ENCODE data around the gene RABAC1. TPM values are rescaled to one million over a fixed set of nuclear protein-coding genes. Genes with fewer than 3 reads are reported as not detected.
A peak's percentile ranks its signal among the peaks of the same experiment; 100 is the strongest.

The RABAC1 gene
- total and polyA plus RNA-seq, 2 of the 8 experiments (the other 6 are each of a cell fraction or from before 2014, with no cell fraction given): 124 to 439 TPM

DNA sequence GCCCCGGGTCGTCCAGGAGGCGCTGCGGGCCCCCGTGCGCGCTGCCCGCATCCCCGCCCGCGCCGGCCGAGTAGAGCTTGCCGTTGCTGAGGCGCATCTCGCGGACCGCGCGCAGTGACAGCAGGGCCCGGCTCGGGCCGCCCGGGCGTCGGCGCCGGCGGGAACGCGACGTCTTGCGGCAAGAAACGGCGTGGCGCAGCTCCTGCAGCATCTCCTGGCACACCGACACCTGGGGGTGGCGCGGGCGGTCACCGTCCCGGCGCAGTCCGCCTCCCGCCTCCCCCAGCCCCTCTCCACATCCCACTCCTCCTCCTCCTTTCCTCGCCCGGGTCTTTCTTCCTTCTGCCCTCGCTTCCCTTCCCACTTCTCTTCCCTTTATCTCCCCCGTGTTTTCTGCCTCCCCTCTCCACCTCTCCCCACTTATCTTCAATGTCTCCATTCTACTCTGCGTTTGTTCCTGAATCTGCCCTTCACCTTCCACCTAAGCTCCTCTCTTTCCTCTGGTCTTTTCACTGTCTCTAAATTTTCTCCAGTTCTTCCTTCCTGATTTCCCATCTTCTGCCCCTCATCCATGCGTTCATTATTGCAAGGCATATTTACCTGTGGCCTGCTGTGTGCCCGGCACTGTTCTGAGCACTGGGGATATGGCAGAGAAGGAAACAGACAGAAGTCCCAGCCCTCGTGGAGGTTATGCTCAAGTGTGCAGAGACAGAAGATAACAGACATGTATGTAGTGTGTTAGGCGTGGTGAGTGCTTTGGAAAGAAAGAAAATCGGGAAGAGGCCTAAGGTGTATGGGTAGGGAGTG, 40.2 kb upstream of the RABAC1 start:
- H3K27ac ChIP-seq (ENCODE audit: low read depth, low read length): no peak overlapping the region
- no peak overlapping the region for H2BK120ac ChIP-seq (replicated peaks; ENCODE audit: low read depth, low read length)
- H2BK12ac ChIP-seq (ENCODE audit: low read depth, low read length): no peak overlapping the region; the same call in 1 of the 2 replicates
- H3K27me3 ChIP-seq (replicated peaks in 1 of 4; ENCODE audit: control insufficient read depth in 3 of 4, extremely low read depth in 1 of 4, insufficient read depth in 3 of 4, low read length in 3 of 4): peaks cover 13 to 65% (median 56%) of the 10 kb centered on the region in 4 experiments
- H2BK15ac ChIP-seq (ENCODE audit: low read length): no peak overlapping the region
- H3K9ac ChIP-seq (replicated peaks in 1 of 4; ENCODE audit: extremely low read depth in 1 of 4, low read depth in 3 of 4, low read length in 3 of 4): no peak overlapping the region
- ChIA-PET POLR2A (ENCODE audit: partially characterized antibody) (interaction anchor here (1.0 to 1.6 kb wide), 3 partner anchors 11 to 21 kb away, joined by 3 to 6 read pairs (median 6); no protein-coding TSS in a partner anchor), CTCF (ENCODE audit: partially characterized antibody) (interaction anchor here (0.7 to 3.5 kb wide), 10 partner anchors 12 to 421 kb away, joined by 3 to 27 read pairs (median 3); no protein-coding TSS in a partner anchor)
- H3K4ac ChIP-seq (replicated peaks; ENCODE audit: insufficient read length, low read depth, low read length): no peak overlapping the region
- peaks cover 9 to 23% of the 10 kb centered on the region in 2 experiments for H4K20me1 ChIP-seq (replicated peaks in 1 of 2; ENCODE audit: control insufficient read depth in 1 of 2, insufficient read depth in 2 of 2, low read length in 2 of 2)
- no peak overlapping the region for H4K91ac ChIP-seq (replicated peaks; ENCODE audit: insufficient read length, low read length)
- no peak overlapping the region for H2AK5ac ChIP-seq (ENCODE audit: low read depth, low read length)
- WGBS, 2 experiments (ENCODE audit: extremely low coverage in 1 of 2, insufficient coverage in 1 of 2, insufficient read length in 1 of 2, insufficient replicate concordance in 2 of 2, low coverage in 1 of 2, low lambda C conversion rate in 2 of 2, missing lambda C conversion rate in 1 of 2): 59% methylated on average over 10 of the region's 55 CpGs; no CpG with 5 or more reads in 1 of the 2 experiments
- H3K18ac ChIP-seq (ENCODE audit: extremely low read depth, low read length): no peak overlapping the region
- FAIRE-seq (no peak), DNase-seq (ENCODE audit: low read depth in 1 of 2, low spot score in 2 of 2) (peak in 1 of 2 experiments; percentile 78)
- H3K36me3 ChIP-seq (ENCODE audit: control insufficient read depth in 2 of 4, insufficient read depth in 4 of 4, low read length in 3 of 4): no peaks in the 10 kb centered on the region; a peak in 2 of 8 replicates
- no peak overlapping the region for H4K5ac ChIP-seq (ENCODE audit: insufficient read length, low read depth, low read length)
- H3K9me3 ChIP-seq (ENCODE audit: insufficient read depth in 2 of 2, low read depth in 1 of 2, low read length in 1 of 2): no peaks in the 10 kb centered on the region
- H3K79me1 ChIP-seq (ENCODE audit: low read depth, low read length): no peaks in the 10 kb centered on the region
- no peak overlapping the region for H2AFZ ChIP-seq (ENCODE audit: low read length)
- H2BK20ac ChIP-seq (ENCODE audit: low read length): no peak overlapping the region
- peak overlapping the region; percentile 78 to 79 for H3K4me2 ChIP-seq (ENCODE audit: insufficient read depth in 1 of 2, low read depth in 2 of 2, low read length in 2 of 2)
- peaks cover 9% of the 10 kb centered on the region; the same call in 1 of the 2 replicates for H3K23me2 ChIP-seq (ENCODE audit: low read depth, low read length)
- peak overlapping the region in 2 of 4 experiments; percentile 13 to 39; a peak in 4 of 8 replicates for H3K4me3 ChIP-seq (ENCODE audit: extremely low read depth in 1 of 4, insufficient read depth in 2 of 4, low read depth in 3 of 4, low read length in 4 of 4)
- H3K23ac ChIP-seq (ENCODE audit: insufficient read length): no peak overlapping the region
- no peak overlapping the region for H4K8ac ChIP-seq (ENCODE audit: extremely low read depth, insufficient read depth, low read length)
- H3K79me2 ChIP-seq (ENCODE audit: control insufficient read depth in 1 of 2, insufficient read depth in 2 of 2, low read length in 2 of 2): no peaks in the 10 kb centered on the region
- no peak overlapping the region for H2BK5ac ChIP-seq (ENCODE audit: low read depth, low read length)
- H3K14ac ChIP-seq (ENCODE audit: insufficient read length): no peak overlapping the region
- peaks cover 0 to 22% (median 5%) of the 10 kb centered on the region in 4 experiments; a peak in 5 of 7 replicates for H3K4me1 ChIP-seq (replicated peaks in 1 of 4; ENCODE audit: control insufficient read depth in 3 of 4, insufficient read depth in 4 of 4, low read length in 3 of 4)
- no peak overlapping the region for H3K56ac ChIP-seq (replicated peaks; ENCODE audit: insufficient read length, low read depth, low read length)
- TF ChIP-seq, protein P1, sequence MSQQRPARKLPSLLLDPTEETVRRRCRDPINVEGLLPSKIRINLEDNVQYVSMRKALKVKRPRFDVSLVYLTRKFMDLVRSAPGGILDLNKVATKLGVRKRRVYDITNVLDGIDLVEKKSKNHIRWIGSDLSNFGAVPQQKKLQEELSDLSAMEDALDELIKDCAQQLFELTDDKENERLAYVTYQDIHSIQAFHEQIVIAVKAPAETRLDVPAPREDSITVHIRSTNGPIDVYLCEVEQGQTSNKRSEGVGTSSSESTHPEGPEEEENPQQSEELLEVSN (IDR thresholded peaks at IDR 0.05): peak; percentile 78
- TF ChIP-seq JUND (IDR thresholded peaks at IDR 0.05; ENCODE audit: low read length) (no peak), SP1 (IDR thresholded peaks at IDR 0.05; ENCODE audit: low read depth, low read length) (no peak), KDM4A (IDR thresholded peaks at IDR 0.05; ENCODE audit: low read depth, low read length, severe bottlenecking) (no peak), CBX8 (IDR thresholded peaks at IDR 0.05; ENCODE audit: borderline replicate concordance, low read depth, low read length) (no peak), POLR2AphosphoS5 (IDR thresholded peaks at IDR 0.05; ENCODE audit: low read depth, low read length) (0 out of 2 replicates have a peak, but pooled peaks have one; percentile 3)
- TF ChIP-seq, protein P2, sequence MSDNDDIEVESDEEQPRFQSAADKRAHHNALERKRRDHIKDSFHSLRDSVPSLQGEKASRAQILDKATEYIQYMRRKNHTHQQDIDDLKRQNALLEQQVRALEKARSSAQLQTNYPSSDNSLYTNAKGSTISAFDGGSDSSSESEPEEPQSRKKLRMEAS (IDR thresholded peaks at IDR 0.05): peak; percentile 80

Measured in H1 (cell line).